T-helper 17 cell (primary cell): Measurements from ENCODE around the gene SCMH1. TPM values are rescaled to one million over a fixed set of nuclear protein-coding genes. Genes with fewer than 3 reads are reported as not detected.
A peak's percentile ranks its signal among the peaks of the same experiment; 100 is the strongest.

Experiments used
- ATAC-seq: fragments of 150-1000 bp; cut with Tn5 transposase; 2 replicates; pipeline ENCODE4 v1.10.0; 2021; ENCODE audit warnings: mild to moderate bottlenecking, moderate library complexity
- DNase-seq, 3 donors: peaks; one replicate each; pipeline versions ENCODE4 v3.0.0 to v3.0.0-alpha.2; 2020 to 2021
- H3K9me3 ChIP-seq: one replicate; pipeline ENCODE4 v1.7.0; 2013; ENCODE audit warnings: low read length, mild to moderate bottlenecking; ENCODE audit not compliant: control insufficient read depth, poor library complexity, severe bottlenecking
- H3K27ac Mint-ChIP-seq: one replicate; pipeline ENCODE4 v1.8.0; 2022; ENCODE audit warnings: mild to moderate bottlenecking, moderate library complexity, mixed read lengths
- H3K27me3 Mint-ChIP-seq: one replicate; pipeline ENCODE4 v1.8.0; 2022; ENCODE audit warnings: mixed read lengths
- H3K36me3 Mint-ChIP-seq: one replicate; pipeline ENCODE4 v1.8.0; 2022; ENCODE audit warnings: low read depth, mixed read lengths
- H3K4me1 Mint-ChIP-seq: one replicate; pipeline ENCODE4 v1.8.0; 2022; ENCODE audit warnings: mild to moderate bottlenecking, mixed read lengths
- H3K4me3 Mint-ChIP-seq: one replicate; pipeline ENCODE4 v1.8.0; 2022; ENCODE audit warnings: mild to moderate bottlenecking, moderate library complexity, mixed read lengths
- total RNA-seq, 4 donors: library from RNA in 2 of 4; stranded (reverse) in 2 of 4; gene quantifications; one replicate each; pipeline ENCODE4 v1.2.3 and lab custom pipeline; 2022 to 2026

The SCMH1 gene
- total RNA-seq, 2 donors from 2014 or later, result 18.6 to 19.4 TPM

DNA sequence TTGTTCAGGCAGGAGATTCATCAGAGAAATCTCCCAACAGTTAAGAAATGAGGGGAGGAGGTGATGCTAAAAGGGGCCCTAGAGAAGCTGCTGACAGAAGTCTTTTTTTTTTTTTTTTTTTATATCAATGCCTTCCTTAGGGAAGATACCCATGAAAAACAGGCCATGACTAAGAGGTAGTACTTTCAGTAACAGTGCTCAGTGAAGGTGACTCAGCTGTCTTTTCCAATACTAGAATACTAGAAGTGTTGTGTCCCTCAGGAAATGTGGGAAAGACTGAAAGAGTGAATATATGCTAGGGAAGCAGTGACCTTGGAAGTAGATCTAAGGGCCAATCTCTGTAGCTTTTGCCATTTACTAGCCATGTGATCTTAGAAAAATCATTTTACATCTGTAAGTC is 168.1 kb downstream of the SCMH1 start:
- DNase-seq (no peak), ATAC-seq (no peak)
- no peak overlapping the region for H3K27ac Mint-ChIP-seq
- H3K9me3 ChIP-seq, result no peaks in the 10 kb centered on the region
- no peak overlapping the region for H3K4me3 Mint-ChIP-seq
- H3K27me3 Mint-ChIP-seq, result no peaks in the 10 kb centered on the region
- no peaks in the 10 kb centered on the region for H3K4me1 Mint-ChIP-seq
- H3K36me3 Mint-ChIP-seq, result peaks cover 10% of the 10 kb centered on the region

DNA sequence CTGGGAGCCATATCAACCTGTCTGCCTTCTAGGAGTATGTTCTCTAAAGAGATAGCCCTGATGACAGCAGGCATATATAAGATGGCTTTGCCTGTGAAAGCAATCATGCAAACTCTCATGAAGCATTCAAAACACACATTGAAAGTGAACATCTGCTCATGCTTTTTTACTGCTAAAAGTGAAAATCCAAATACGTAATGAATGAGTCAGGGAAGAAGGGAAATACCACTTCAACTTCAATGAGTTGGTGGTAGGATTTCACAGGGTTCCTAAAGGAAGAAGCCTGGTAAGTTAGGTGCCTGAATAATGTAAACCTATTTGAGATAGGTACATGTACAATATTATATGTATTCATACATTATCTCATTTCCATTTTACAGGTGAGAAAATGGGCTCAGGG is 170.1 kb downstream of the SCMH1 start:
- DNase-seq, result no peak
- no peaks in the 10 kb centered on the region for H3K9me3 ChIP-seq
- no peak for ATAC-seq
- no peak overlapping the region for H3K4me3 Mint-ChIP-seq
- peaks cover 14% of the 10 kb centered on the region for H3K36me3 Mint-ChIP-seq
- no peaks in the 10 kb centered on the region for H3K4me1 Mint-ChIP-seq
- H3K27ac Mint-ChIP-seq, result peak overlapping the region; percentile 49
- no peaks in the 10 kb centered on the region for H3K27me3 Mint-ChIP-seq

DNA sequence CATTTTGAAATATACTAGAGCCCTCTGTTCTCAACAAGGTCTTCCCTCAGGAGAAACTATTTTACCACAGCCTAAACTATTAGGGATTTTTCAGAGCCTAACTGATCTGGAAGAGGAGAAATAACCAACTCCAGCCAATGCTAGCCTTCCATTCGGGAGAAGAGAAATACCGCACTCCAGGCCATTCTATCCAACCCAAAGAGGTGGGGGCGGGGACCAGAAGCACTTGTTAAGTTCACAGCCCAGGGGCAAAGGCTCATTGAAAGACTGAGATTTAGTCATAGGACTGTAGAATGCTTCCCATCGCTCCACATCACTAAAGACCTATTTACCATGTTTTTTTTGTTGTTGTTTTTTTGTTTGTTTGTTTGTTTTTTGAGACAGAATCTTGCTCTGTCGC is 185.2 kb downstream of the SCMH1 start:
- no peaks in the 10 kb centered on the region for H3K27me3 Mint-ChIP-seq
- H3K9me3 ChIP-seq, result no peaks in the 10 kb centered on the region
- peaks cover 10% of the 10 kb centered on the region for H3K36me3 Mint-ChIP-seq
- ATAC-seq (no peak), DNase-seq (no peak)
- H3K4me1 Mint-ChIP-seq, result peaks cover 5% of the 10 kb centered on the region
- H3K27ac Mint-ChIP-seq, result no peak overlapping the region
- no peak overlapping the region for H3K4me3 Mint-ChIP-seq

DNA sequence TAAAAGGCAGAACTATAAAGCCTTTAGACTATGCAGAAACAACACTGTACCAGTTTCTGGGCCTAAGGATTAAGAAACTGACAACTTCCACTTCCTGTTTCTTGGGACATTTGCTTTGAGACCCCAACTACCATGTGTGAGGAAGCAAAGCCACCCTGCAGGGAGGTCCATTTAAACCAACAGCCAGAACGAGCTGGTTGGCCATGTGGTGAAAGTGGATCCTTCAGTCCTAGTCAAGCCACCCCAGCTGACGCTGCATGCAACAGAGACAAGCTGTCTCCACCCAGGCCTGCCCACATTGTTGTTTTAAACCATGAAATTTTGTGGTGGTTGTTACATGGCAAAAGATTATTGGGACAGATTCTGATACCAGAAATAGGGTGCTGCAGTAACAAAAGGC is 188.8 kb downstream of the SCMH1 start:
- Mint-ChIP-seq H3K27me3 (no peaks in the 10 kb centered on the region), H3K4me3 (no peak overlapping the region), H3K36me3 (peaks cover 12% of the 10 kb centered on the region), H3K27ac (no peak overlapping the region), H3K4me1 (peaks cover 9% of the 10 kb centered on the region)
- no peak for ATAC-seq
- no peaks in the 10 kb centered on the region for H3K9me3 ChIP-seq
- no peak for DNase-seq

DNA sequence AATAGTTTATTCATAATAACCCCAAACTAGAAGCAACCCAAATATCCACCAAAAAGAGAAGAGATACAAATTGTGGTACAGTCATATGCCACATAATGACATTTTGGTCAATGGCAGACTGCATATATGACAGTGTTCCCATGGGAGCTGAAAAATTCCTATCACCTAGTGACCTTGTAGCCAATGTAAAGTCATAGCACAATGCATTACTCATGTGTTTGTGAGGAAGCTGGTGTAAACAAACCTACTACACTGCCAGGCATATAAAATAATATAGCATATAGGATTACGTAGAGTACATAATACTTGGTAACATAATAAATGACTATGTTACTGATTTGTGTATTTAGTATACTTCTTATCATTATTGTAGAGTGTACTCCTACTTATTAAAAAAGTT is 191.1 kb downstream of the SCMH1 start:
- Mint-ChIP-seq H3K4me1 (peaks cover 9% of the 10 kb centered on the region), H3K4me3 (no peak overlapping the region), H3K27me3 (no peaks in the 10 kb centered on the region), H3K36me3 (peaks cover 8% of the 10 kb centered on the region), H3K27ac (peak overlapping the region; percentile 67)
- ATAC-seq (no peak), DNase-seq (no peak)
- H3K9me3 ChIP-seq, result no peaks in the 10 kb centered on the region

DNA sequence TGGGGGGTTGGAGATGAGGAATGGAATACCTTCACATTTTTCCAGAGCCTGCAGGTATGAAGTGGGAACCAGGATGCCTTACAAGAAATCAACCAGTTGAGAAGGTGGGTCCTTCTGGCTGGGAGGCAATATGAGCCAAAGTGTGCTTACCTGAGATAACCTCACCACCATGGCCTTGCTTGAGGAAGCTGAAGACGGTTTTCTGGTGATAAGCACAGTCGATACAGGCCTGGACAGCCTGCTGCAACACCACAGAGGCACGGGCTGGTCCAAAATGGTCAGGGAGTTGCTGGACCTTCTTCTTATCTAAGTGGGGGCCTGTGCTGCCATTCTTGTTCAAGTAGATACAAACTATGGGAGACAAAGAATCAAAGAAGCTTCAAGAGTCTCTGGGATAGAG is 193.6 kb downstream of the SCMH1 start:
- DNase-seq, result no peak
- Mint-ChIP-seq H3K4me3 (no peak overlapping the region), H3K4me1 (peaks cover 21% of the 10 kb centered on the region), H3K27me3 (no peaks in the 10 kb centered on the region), H3K36me3 (peaks cover 7% of the 10 kb centered on the region), H3K27ac (no peak overlapping the region)
- no peak for ATAC-seq
- H3K9me3 ChIP-seq, result no peaks in the 10 kb centered on the region

DNA sequence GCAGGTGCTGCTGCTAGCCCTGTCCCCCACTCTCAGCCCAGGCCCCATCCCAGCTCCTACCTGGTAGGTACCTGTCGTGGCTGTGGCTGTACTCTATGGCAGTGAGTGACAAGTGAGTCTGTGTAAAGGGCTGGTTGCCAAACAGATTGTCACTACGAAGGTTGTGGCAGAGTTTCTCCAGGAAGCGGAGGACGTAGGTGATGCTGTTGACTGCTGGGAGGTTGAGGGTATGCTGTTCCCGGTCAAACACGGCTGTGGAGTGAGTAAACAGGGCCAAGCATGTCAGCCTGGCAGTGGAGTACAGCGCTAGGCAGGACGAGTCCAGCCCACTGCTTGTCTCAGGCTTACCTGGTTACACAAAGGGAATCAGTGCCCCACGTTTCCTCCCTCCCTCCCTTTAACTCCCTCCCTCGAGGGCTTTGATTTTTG is 195.7 kb downstream of the SCMH1 start:
- peaks cover 10% of the 10 kb centered on the region for H3K36me3 Mint-ChIP-seq
- peak overlapping the region; percentile 29 for H3K27ac Mint-ChIP-seq
- no peaks in the 10 kb centered on the region for H3K9me3 ChIP-seq
- H3K4me1 Mint-ChIP-seq, result peaks cover 22% of the 10 kb centered on the region
- no peak for ATAC-seq
- H3K4me3 Mint-ChIP-seq, result no peak overlapping the region
- DNase-seq, result no peak
- no peaks in the 10 kb centered on the region for H3K27me3 Mint-ChIP-seq

DNA sequence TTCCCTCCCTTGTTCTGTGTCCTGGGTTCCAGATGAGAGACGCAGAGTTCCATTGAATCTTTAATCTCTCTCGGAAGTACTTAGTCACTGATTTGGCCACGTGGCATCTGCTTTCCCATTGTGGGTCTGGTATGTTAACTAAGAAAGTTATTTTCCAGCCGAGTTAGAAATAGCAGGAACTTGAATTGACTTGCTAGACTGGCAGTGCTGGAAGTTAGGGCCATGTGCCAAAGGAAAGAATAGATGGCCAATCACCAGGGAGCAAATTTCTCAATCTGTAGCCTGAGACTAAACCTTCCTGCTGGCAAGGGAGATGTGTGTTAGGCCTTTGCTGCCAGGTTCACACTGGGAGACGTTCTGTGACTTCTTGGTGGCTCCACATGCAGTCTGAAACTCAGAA is 196.4 kb downstream of the SCMH1 start:
- H3K9me3 ChIP-seq, result no peaks in the 10 kb centered on the region
- H3K4me3 Mint-ChIP-seq, result no peak overlapping the region
- no peak for ATAC-seq
- no peak overlapping the region for H3K27ac Mint-ChIP-seq
- DNase-seq, result no peak
- no peaks in the 10 kb centered on the region for H3K27me3 Mint-ChIP-seq
- H3K4me1 Mint-ChIP-seq, result peaks cover 22% of the 10 kb centered on the region
- peaks cover 10% of the 10 kb centered on the region for H3K36me3 Mint-ChIP-seq

DNA sequence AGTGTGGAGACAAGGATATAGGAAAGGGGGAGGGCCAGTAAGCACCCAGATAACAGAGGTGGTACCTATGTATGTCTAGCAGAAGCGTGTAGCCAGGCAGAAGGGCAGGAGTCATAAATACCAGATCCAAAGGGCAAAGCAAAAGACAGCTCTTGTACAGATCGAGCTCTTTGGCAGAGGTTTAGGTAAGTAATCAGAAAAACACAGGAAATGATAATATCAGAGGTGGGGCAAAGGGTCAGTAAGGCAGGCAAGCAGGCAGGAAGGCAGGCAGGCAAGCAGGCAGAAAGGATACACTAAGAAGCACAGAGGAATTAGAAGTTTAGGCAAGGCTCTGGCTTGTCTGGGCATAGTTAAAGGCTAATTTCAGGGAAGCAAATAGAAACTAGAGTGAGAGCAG is 197.9 kb downstream of the SCMH1 start:
- H3K4me3 Mint-ChIP-seq, result no peak overlapping the region
- no peaks in the 10 kb centered on the region for H3K27me3 Mint-ChIP-seq
- no peak for ATAC-seq
- H3K27ac Mint-ChIP-seq, result peak overlapping the region; percentile 93
- H3K9me3 ChIP-seq, result no peaks in the 10 kb centered on the region
- no peak for DNase-seq
- H3K4me1 Mint-ChIP-seq, result peaks cover 19% of the 10 kb centered on the region
- H3K36me3 Mint-ChIP-seq, result peaks cover 8% of the 10 kb centered on the region

DNA sequence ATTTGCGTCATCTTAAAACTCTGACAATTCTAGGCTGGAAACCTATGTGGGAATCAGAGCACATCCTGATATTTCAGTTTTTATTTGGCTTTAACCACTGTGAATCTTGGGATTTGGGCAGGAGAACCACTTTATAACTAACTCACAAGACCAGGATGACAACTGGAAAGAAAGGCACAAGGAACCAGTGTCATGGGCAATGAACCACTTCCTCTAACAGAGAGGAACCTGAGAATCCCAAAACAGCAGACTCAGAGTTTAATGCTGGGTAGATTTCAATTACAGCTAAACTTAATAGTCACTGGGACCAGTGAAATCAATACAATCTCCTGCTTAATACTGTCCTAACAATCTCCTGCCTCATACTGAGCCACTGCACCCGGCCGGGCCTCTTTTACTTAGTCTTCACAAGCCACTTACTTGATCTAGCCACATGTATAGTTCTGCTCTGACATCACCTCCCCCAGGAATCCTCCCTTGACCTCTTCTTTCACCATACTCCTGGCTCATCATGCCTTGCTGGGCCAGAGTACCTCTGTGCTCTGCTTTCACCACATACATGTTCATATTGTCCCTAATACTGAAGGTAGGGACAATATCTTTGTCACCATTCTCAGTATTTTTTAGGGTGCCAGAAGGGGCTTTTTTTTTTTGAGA is 200.4 kb downstream of the SCMH1 start:
- no peak for DNase-seq
- H3K36me3 Mint-ChIP-seq, result peaks cover 8% of the 10 kb centered on the region
- H3K27ac Mint-ChIP-seq, result no peak overlapping the region
- no peak for ATAC-seq
- H3K4me3 Mint-ChIP-seq, result no peak overlapping the region
- peaks cover 16% of the 10 kb centered on the region for H3K4me1 Mint-ChIP-seq
- no peaks in the 10 kb centered on the region for H3K27me3 Mint-ChIP-seq
- H3K9me3 ChIP-seq, result no peaks in the 10 kb centered on the region

DNA sequence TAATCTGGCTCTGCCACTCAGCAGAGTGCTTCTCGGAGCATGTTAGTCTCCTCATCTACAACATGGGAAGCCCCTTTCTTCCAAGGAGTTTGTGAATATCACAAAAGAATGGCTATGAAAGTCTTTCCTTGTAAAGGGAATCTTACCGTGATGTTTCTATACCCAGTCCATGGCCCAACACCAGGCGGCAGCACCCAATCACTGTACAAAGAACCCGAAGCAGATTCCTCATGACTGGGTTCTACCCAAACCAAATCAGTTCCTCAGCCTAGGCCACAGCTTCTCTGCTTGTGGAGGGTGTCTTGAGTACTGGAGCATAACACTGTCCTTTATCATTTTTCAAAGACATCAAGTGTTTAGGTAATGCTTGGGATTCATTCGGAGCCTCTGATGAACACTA is 204.0 kb downstream of the SCMH1 start:
- peaks cover 6% of the 10 kb centered on the region for H3K36me3 Mint-ChIP-seq
- DNase-seq (no peak), ATAC-seq (no peak)
- H3K27me3 Mint-ChIP-seq, result no peaks in the 10 kb centered on the region
- H3K4me3 Mint-ChIP-seq, result no peak overlapping the region
- no peak overlapping the region for H3K27ac Mint-ChIP-seq
- H3K9me3 ChIP-seq, result no peaks in the 10 kb centered on the region
- peaks cover 4% of the 10 kb centered on the region for H3K4me1 Mint-ChIP-seq

DNA sequence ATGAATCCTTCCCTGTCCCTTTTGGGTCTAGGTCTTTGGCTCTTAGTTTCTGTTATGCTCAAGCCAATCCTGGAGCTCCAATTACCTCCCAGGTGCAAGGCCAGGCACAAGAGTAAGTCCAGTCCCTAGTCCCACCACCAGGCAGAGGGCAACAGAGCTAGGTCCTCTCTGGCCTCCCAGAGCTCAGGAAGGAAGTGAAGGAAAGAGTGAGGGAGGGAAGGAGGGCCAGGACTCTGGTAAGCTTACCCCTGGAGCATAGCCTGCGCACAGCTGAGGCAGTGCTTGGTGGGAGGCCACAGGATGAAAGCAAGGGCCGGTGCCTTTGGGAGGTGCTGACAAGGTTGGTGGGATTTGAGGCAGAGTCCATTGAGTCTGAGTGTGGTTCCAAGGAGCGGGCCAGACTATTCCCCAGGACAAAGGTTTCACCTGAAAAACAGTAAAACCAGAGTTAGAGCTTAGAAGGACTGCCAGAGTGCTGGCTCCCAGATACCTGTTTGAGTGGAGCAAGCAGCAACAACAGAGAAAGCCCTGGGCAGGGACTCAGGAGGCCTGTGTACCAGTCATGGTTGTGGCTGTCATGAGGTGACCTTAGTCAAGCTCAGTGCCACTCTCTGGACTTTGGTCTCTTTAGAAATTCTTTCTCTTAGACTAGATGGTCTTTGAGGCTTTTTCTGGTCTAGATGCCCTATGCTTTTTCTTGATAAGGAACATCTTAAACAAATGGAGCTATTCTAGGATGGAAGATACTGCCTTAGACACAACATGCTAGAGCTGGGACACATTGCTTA is 204.8 kb downstream of the SCMH1 start:
- no peaks in the 10 kb centered on the region for H3K9me3 ChIP-seq
- H3K4me1 Mint-ChIP-seq, result peaks cover 2% of the 10 kb centered on the region
- ATAC-seq (no peak), DNase-seq (no peak)
- no peak overlapping the region for H3K4me3 Mint-ChIP-seq
- peaks cover 3% of the 10 kb centered on the region for H3K36me3 Mint-ChIP-seq
- H3K27me3 Mint-ChIP-seq, result no peaks in the 10 kb centered on the region
- H3K27ac Mint-ChIP-seq, result no peak overlapping the region

DNA sequence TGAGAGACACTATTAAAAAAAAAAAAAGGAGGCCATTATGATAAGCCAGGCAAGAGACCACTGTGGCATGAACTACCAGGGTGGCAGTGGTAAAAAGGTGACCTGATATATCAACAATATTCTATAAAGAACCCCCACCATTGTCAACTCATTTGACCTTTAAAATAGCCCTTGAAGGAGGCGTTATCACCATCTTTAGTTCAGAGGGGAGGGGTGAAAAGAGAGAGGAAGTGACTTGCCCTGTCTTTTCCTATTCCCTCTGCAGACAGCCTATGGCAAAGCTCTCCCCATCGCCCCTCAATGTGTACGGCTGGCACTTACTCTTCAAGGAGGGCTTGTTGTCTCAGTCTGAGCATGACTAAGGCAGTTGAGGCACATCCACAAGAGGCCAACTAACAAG is 208.8 kb downstream of the SCMH1 start:
- Mint-ChIP-seq H3K27ac (no peak overlapping the region), H3K4me1 (peaks cover 3% of the 10 kb centered on the region), H3K27me3 (no peaks in the 10 kb centered on the region), H3K36me3 (peaks cover 5% of the 10 kb centered on the region), H3K4me3 (no peak overlapping the region)
- no peak for DNase-seq
- H3K9me3 ChIP-seq, result no peaks in the 10 kb centered on the region
- ATAC-seq, result no peak

DNA sequence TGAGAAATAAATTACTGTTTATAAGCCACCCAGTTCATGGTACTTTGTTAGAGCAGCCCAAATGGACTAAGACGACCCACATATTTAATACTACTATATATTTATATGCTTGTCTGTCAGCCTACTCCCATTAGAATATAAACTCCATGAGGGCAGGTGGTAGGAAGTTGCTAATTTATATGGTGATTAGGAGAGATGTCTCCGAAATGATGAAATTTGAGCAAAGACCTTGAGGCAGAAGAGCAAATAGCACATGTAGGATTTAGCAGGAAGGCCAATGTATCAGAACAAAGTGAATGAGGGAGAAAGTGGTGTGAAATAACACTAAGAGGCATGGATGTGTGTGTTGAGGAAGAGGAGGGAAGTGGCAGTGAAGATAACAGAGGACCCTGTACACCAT is 210.0 kb downstream of the SCMH1 start:
- no peak for DNase-seq
- Mint-ChIP-seq H3K4me3 (no peak overlapping the region), H3K4me1 (peaks cover 3% of the 10 kb centered on the region), H3K27me3 (no peaks in the 10 kb centered on the region), H3K36me3 (peaks cover 7% of the 10 kb centered on the region), H3K27ac (no peak overlapping the region)
- H3K9me3 ChIP-seq, result no peaks in the 10 kb centered on the region
- ATAC-seq, result no peak
